ENCODE results near the gene KCNK18.
A peak's percentile ranks its signal among the peaks of the same experiment; 100 is the strongest.
"Not testable (repeated sequence)": the region's sequence is repeated elsewhere in the genome, so short reads cannot be mapped to it uniquely, and the experiment has no call there.

KCNK18 gene

GRCh38 chr10:117170244-117170643, 27.0 kb upstream of the KCNK18 start:
- no peak for DNase-seq (ENCODE audit: low read depth in 2 of 2)

- peak; percentile 79 to 84 for DNase-seq (ENCODE audit: low read depth in 2 of 2)
Observed at GRCh38 chr10:117174439-117175214, 22.7 kb upstream of the KCNK18 start.

- peak in 1 of 2 donors; percentile 17 for DNase-seq (ENCODE audit: low read depth in 2 of 2)
Observed at GRCh38 chr10:117175215-117175900, 21.9 kb upstream of the KCNK18 start.

- DNase-seq (ENCODE audit: low read depth in 2 of 2): peak; percentile 71 to 74
Observed at GRCh38 chr10:117175901-117176534, 21.3 kb upstream of the KCNK18 start.

GRCh38 chr10:117178190-117178589, 19.1 kb upstream of the KCNK18 start:
- no peak for DNase-seq (ENCODE audit: low read depth in 2 of 2)

- no peak for DNase-seq (ENCODE audit: low read depth in 2 of 2)
Observed at GRCh38 chr10:117184296-117184695, 13.0 kb upstream of the KCNK18 start.

GRCh38 chr10:117184821-117185220, 12.5 kb upstream of the KCNK18 start:
- no peak for DNase-seq (ENCODE audit: low read depth in 2 of 2)

- DNase-seq (ENCODE audit: low read depth in 2 of 2): not testable (repeated sequence)
Observed at GRCh38 chr10:117185817-117186216, 11.5 kb upstream of the KCNK18 start.

GRCh38 chr10:117186832-117187615, 10.3 kb upstream of the KCNK18 start:
- no peak for DNase-seq (ENCODE audit: low read depth in 2 of 2)

- DNase-seq (ENCODE audit: low read depth in 2 of 2): no peak
Observed at GRCh38 chr10:117188371-117188770, 8.9 kb upstream of the KCNK18 start.

GRCh38 chr10:117189557-117189956, 7.7 kb upstream of the KCNK18 start:
- no peak for DNase-seq (ENCODE audit: low read depth in 2 of 2)

GRCh38 chr10:117198088-117198487, 799 bp downstream of the KCNK18 start:
- DNase-seq (ENCODE audit: low read depth in 2 of 2): no peak

GRCh38 chr10:117201826-117202225, 4.5 kb downstream of the KCNK18 start:
- DNase-seq (ENCODE audit: low read depth in 2 of 2): no peak

GRCh38 chr10:117204316-117204715, 7.0 kb downstream of the KCNK18 start:
- DNase-seq (ENCODE audit: low read depth in 2 of 2): no peak

- no peak for DNase-seq (ENCODE audit: low read depth in 2 of 2)
Observed at GRCh38 chr10:117212176-117212575, 14.9 kb downstream of the KCNK18 start.

GRCh38 chr10:117214401-117214800, 17.1 kb downstream of the KCNK18 start:
- no peak for DNase-seq (ENCODE audit: low read depth in 2 of 2)

GRCh38 chr10:117215079-117215478, 17.8 kb downstream of the KCNK18 start:
- DNase-seq (ENCODE audit: low read depth in 2 of 2): no peak

GRCh38 chr10:117216028-117216427, 18.7 kb downstream of the KCNK18 start:
- no peak for DNase-seq (ENCODE audit: low read depth in 2 of 2)

- peak; percentile 50 to 63 for DNase-seq (ENCODE audit: low read depth in 2 of 2)
Observed at GRCh38 chr10:117216611-117217195, 19.4 kb downstream of the KCNK18 start.

GRCh38 chr10:117217196-117217761, 20.0 kb downstream of the KCNK18 start:
- peak in 1 of 2 donors; percentile 3 for DNase-seq (ENCODE audit: low read depth in 2 of 2)

GRCh38 chr10:117218654-117219053, 21.4 kb downstream of the KCNK18 start:
- DNase-seq (ENCODE audit: low read depth in 2 of 2): no peak

Data from stimulated activated CD4-positive, alpha-beta T cell treated with anti-CD3 and anti-CD28 coated beads, Interleukin-4, amount 100 ng/mL, for 48 hours (primary cell).